Fibroblast of mammary gland (primary cell): ENCODE data around the gene RAD51C.

Experiments used
- DNase-seq: peaks from one replicate; pipeline ENCODE4 v3.0.0-alpha.2; 2010; ENCODE audit warnings: low read depth
- H3K4me3 ChIP-seq: 2 replicates; pipeline ENCODE4 v1.5.1; 2011; ENCODE audit warnings: low read depth, mild to moderate bottlenecking, low read length, moderate library complexity; ENCODE audit not compliant: control insufficient read depth
- TF ChIP-seq, protein P1 (sequence below): conservative IDR thresholded peaks from 2 replicates; pipeline ENCODE4 v1.5.1; 2011; ENCODE audit warnings: low read depth, low read length, inconsistent platforms; ENCODE audit not compliant: control insufficient read depth, insufficient read depth

RAD51C gene

DNA sequence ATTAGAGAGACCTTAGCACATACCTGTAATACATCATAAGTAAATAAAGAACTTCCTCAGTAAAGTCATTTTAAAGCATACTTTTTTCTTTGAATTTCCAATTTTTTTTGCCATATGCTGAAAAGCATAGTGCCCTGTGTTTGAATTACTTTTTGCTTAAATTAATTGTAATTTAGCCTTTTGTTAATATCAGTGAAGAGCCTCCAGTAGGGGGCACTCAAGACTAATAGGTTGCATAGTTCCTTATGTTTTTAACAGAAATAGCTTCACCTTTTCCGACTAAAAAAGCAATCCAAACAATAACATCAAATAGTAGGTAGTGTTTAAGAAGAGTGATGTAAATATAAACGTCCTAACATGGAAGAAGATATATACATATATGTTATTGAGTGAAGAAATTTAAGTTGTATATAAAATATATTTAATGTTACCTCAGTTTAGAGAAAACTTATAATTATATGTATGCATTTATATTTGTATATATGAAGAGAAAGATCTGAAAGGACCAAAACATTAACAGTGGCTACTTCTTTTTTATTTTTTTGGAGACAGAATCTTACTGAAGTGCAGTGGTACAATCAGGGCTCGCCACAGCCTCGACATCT lies 18.6 kb downstream of the RAD51C start:
- TF ChIP-seq, protein P1, sequence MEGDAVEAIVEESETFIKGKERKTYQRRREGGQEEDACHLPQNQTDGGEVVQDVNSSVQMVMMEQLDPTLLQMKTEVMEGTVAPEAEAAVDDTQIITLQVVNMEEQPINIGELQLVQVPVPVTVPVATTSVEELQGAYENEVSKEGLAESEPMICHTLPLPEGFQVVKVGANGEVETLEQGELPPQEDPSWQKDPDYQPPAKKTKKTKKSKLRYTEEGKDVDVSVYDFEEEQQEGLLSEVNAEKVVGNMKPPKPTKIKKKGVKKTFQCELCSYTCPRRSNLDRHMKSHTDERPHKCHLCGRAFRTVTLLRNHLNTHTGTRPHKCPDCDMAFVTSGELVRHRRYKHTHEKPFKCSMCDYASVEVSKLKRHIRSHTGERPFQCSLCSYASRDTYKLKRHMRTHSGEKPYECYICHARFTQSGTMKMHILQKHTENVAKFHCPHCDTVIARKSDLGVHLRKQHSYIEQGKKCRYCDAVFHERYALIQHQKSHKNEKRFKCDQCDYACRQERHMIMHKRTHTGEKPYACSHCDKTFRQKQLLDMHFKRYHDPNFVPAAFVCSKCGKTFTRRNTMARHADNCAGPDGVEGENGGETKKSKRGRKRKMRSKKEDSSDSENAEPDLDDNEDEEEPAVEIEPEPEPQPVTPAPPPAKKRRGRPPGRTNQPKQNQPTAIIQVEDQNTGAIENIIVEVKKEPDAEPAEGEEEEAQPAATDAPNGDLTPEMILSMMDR: peak; percentile 71
- peak; percentile 71 for DNase-seq
- H3K4me3 ChIP-seq: no peak overlapping the region

DNA sequence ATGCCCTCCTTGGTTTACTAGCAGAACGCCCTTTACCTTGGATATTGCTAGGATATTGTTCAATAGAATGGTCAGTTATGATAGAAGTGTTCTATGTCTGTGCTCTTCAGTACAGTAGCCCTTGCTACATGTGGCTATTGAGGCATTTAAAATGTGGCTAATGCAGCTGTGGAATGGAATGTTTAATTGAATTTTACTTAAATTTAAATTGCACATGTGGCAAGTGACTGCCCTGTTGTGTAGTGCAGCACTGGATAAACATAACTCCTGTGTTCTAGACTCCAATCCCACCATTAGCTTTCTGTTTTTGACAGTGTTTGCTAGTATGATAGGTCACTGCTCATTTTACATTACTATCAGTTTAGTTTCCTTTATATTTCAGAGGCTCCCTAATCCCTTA lies 29.9 kb downstream of the RAD51C start:
- no peak for DNase-seq
- H3K4me3 ChIP-seq: no peak overlapping the region
- TF ChIP-seq, protein P1: no peak

DNA sequence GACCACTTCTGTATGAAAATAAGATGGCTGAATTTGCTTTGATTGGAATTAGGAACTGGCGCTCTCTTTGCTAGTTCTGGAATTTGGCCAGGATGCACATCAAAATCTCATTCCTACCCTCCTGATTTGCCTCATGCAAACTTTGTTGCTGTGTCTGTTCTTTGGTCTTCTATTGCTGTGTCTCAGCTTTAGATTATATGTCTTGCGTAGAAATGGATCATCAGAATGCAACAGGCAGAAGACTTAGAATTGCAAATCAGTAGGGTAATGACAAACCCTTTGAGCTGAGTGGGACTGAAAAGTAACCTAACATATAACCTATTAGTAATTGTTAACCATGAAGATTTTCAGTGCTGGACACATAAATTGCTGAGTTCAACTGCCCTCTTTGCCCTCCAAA lies 30.3 kb downstream of the RAD51C start:
- no peak for DNase-seq
- TF ChIP-seq, protein P1: no peak
- no peak overlapping the region for H3K4me3 ChIP-seq

DNA sequence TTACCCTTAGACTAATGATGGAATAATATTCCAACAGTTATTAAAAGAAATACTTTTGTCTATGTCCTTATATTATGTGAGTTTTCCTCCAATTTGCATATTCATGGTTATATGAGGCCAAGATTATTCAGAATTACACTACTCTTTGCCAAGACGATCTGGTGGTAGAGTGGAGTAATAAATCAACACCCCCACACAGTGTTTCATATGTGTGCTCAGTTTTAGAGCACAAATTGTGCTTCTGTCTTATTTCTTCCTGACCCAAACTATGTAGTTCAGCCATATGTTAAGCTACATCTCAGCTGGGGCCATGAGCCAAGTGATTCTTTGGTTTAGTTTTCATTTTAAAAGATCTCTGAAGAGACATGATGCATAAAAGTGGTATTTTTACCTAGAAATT lies 36.4 kb downstream of the RAD51C start:
- no peak overlapping the region for H3K4me3 ChIP-seq
- peak; percentile 83 for DNase-seq
- TF ChIP-seq, protein P1: no peak

DNA sequence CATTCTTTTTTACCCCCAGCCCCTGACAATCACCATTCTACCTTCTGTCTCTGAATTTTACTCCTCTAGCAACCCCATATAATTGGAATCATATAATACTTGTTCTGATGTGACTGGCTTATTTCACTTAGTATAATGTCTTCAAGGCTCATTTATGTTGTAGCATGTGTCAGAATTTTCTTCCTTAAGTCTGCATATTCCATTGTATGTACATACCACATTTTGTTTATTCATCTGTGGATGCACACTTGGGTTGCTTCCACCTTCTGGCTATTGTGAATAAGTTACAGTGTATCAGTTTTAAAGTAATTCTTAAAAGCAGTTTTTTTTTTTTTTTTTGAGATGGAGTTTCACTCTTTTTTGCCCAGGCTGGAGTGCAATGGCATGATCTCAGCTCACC lies 38.5 kb downstream of the RAD51C start:
- TF ChIP-seq, protein P1: no peak
- DNase-seq: no peak
- no peak overlapping the region for H3K4me3 ChIP-seq

DNA sequence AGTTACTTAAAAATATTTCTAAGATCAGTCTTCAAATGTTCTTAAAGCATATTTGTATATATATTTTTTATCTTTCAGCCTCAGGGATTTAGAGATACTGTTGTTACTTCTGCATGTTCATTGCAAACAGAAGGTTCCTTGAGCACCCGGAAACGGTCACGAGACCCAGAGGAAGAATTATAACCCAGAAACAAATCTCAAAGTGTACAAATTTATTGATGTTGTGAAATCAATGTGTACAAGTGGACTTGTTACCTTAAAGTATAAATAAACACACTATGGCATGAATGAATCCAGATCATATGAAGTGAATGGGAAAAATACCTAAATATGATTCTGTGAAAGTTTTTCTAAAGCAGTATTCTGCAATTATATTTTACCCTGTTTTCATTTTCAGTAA lies 41.6 kb downstream of the RAD51C start:
- no peak overlapping the region for H3K4me3 ChIP-seq
- TF ChIP-seq, protein P1: no peak
- no peak for DNase-seq

DNA sequence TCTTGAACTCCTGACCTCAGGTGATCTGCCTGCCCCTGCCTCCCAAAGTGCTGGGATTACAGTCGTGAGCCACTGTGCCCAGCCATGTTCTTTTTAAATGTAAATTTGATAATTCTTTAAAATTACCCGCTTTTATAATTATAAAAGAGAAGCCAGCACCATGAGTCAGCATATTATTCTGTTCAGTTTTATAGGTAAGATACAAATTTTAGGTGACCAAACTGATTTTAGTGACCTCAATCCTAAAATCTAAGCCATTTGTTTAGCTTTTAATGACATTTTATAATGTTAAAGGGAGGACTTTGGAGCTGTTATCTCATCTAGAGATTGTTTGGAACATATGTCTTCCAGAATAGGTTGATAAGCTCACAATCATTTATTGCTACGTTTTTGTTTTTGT lies 42.4 kb downstream of the RAD51C start:
- no peak for DNase-seq
- TF ChIP-seq, protein P1: no peak
- no peak overlapping the region for H3K4me3 ChIP-seq
